D721Med (cell line): ENCODE measurements around the gene EYA4.

ENCODE experiments used
- DNase-seq: peaks from one replicate; pipeline ENCODE4 v3.0.0; 2011; ENCODE audit warnings: low spot score; ENCODE audit not compliant: insufficient read length
- FAIRE-seq: peaks from 2 replicates; lab custom pipeline; 2011; peaks lifted over from hg19 to GRCh38; lab: Jason Lieb, UNC
- TF ChIP-seq, protein P1 (sequence below): IDR thresholded peaks from 2 replicates; pipeline ENCODE4 v1.5.1; 2012; ENCODE audit warnings: mild to moderate bottlenecking, control low read depth; ENCODE audit not compliant: insufficient read depth; ENCODE audit errors: missing control alignments

The EYA4 gene

DNA sequence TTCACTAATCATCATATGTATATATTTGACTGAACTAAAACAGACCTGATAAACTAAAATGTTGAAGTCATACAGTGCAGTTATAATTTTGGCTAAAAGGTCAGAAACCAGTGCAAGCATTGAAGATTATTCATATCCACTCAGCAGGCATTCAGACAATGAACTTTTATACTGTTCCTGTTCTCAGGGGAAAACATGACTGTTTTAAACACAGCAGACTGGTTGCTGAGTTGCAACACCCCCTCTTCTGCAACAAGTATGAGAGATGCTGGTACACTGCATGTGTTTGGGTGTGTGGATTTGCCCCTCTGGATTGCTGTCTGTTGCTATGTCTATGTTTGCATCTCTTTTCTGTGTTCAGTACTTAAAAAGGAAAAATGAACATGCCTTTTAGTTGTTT, 206.8 kb downstream of the EYA4 start:
- TF ChIP-seq, protein P1, sequence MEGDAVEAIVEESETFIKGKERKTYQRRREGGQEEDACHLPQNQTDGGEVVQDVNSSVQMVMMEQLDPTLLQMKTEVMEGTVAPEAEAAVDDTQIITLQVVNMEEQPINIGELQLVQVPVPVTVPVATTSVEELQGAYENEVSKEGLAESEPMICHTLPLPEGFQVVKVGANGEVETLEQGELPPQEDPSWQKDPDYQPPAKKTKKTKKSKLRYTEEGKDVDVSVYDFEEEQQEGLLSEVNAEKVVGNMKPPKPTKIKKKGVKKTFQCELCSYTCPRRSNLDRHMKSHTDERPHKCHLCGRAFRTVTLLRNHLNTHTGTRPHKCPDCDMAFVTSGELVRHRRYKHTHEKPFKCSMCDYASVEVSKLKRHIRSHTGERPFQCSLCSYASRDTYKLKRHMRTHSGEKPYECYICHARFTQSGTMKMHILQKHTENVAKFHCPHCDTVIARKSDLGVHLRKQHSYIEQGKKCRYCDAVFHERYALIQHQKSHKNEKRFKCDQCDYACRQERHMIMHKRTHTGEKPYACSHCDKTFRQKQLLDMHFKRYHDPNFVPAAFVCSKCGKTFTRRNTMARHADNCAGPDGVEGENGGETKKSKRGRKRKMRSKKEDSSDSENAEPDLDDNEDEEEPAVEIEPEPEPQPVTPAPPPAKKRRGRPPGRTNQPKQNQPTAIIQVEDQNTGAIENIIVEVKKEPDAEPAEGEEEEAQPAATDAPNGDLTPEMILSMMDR = no peak
- FAIRE-seq = no peak
- no peak for DNase-seq

DNA sequence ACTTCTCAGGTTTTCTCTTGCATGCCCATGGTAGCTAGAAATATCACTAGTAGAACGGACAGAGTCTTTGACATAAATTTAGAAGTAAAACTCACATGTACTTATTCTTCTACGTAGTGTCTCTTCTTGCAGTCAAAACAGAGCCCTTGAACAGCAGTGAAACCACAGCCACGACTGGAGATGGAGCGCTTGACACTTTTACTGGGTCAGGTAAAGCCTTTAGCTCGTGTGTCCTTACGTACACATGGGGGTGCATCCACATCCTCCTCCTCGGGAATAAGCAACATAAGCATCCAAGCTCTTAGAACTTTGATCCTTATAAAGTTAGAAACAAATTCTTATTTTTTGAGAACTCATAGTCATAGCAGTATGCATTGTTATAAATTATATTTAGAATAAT, 215.3 kb downstream of the EYA4 start:
- TF ChIP-seq, protein P1 = no peak
- DNase-seq = no peak
- no peak for FAIRE-seq

DNA sequence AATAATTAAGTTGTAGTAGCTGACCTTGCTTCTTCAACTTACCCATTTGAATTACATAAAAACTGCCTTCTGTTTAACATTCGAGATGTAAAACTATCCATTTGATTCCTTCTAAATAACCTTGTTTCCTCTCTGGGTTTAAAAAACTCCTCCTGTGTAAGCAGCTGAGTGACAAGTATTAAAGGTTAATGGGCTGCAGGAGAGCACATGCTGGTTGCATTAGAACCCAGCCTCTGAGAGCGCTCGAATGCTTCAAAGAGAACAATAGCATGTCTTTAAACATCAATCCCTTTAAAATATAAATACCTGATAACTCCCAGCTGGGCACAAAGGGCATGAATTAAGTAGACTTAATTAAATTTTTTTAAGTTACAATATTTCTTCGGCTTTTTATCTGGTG, 215.8 kb downstream of the EYA4 start:
- DNase-seq = no peak

DNA sequence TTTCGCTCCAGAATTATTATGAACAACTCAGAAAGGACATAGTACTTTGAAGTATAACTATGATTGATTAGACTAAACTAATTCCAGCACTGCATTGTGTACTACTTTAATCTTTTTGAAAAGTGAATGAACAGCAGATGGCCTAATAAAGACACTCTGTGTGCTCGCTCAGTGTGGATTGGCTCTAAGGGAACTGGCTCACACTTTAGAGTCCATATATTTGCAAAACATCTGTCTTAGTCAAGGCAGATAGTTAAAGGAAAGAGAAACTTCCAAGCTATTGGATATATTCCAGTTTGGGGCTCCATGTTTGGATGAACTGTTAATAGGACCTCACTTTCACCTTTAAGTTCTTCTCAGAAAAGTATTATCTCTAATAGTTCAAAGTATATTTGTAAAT, 218.9 kb downstream of the EYA4 start:
- FAIRE-seq = no peak
- TF ChIP-seq, protein P1 = no peak
- DNase-seq = no peak

More for the DNA sequence above, 215.8 kb downstream of the EYA4 start:
- TF ChIP-seq, protein P1 = no peak
- no peak for FAIRE-seq

DNA sequence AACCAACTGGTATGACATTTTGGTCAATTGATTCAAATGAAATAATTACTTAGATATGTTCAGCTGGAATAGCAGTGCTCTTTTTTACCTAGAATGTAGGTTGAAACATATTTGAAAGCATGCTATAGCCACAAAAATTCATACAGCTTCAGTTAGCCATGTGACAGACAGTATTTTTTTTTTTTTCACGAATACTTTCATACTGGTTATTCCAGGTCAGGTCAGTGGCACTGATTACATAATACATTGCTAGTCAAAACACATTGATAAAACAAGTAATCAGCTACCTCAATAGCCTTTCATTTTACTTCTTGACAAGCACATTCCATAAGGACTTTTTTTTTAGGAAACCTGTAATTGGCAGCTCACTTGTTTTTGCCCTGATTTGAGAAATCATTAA, 222.6 kb downstream of the EYA4 start:
- no peak for FAIRE-seq
- no peak for DNase-seq
- TF ChIP-seq, protein P1 = no peak

DNA sequence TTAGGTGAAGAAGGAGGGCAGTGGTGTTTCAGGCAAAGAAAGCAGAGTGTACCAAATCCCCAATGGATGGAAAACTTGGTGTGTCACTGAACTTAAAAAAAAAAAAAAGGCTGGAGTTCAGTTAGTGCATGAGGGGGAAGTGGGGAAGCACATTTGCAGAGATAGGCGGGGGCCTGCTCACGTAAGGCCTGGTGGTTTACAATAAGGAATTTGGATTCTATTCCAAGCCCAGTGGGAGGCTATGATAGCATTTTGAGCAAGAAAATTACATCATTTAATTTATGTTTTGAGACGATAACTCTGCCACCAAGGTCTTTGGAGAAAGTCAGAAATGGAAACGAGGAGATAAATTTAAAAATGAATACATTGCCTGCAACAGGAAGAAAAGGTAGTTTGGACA, 225.5 kb downstream of the EYA4 start:
- DNase-seq (no peak), FAIRE-seq (no peak)
- TF ChIP-seq, protein P1 = no peak

DNA sequence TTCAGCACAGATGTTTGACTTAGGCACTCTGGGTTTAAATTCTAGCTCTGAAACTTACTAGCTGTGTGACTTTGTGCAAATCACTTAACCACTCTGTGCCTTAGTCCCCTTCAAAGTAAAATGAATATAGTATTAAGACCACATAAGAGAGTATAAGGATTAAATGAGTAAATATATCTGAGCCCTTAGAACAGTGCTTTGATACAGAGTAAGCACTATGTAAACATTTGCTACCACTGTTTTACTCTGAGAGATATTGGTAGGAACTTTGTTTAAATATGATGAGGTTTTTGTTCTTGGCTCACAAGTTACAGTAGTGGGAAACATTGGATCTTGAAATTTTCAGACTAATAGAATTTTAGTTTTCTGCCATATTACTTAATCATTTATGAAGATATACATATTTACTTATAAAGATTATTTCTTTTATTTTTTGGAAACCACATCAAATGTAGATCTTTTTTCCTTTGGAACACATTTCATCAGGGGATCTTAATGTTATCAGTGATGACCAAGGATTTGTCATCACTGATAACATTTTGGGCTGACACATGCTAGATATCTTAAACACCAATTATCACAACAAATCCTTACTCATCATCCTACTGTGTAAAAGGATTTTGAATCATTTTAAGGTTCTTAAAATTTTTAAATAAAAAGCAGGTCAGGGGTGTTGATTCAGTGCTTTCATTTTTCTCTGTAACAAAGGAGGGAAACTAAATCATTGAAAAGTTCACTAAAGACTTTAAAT, 226.2 kb downstream of the EYA4 start:
- DNase-seq (no peak), FAIRE-seq (no peak)
- TF ChIP-seq, protein P1 = no peak
